Epithelial cell of prostate (primary cell): ENCODE data around the gene CCDC88B.

Experiments used
- DNase-seq: peaks from one replicate; pipeline ENCODE4 v3.0.0-alpha.2; 2011; ENCODE audit warnings: low read depth, low spot score
- H3K27ac ChIP-seq: fragments of 450-650 bp; 2 replicates; pipeline ENCODE4 v1.5.1; 2017; ENCODE audit warnings: mild to moderate bottlenecking

Gene CCDC88B

DNA sequence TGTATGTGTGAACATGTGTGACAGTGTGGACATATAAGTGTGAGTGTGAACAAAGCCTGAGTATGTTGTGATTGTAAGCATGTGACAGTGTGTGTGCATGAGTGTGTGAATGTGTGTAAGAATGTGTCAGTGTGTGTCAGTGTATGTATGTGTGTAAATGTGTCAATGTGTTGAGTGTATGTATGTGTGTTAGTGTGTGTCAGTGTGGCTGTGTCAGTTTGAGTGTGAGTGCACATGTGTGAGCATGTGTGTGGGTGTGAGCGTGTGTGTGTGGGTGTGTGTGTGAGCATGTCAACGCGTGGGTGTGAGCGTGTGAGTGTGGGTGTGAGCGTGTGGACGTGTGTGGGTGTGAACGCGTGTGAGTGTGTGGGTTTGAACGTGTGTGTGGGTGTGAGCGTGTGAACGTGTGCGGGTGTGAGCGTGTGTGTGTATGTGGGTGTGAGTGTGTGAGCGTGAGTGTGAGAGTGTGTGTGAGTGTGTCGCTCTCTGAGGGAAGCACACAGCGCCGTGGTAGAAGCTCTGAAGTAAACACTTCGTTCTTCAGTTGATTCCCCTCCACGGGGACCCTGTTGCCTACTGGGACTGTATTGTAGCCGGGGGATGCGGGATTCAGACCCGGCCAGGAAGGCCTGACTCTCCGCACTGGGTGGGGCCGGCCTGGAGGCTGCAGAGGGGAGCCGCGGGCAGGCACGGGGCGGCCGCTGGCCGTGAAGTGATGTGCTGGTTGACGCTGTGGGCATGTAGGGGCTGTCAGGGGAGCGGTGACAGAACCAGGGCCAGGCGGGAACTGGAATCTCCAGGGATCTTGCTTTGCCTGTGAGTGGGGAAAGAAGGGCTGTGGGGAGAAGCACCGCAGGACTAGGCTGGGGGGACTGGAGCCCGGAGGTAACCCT lies 40.1 kb downstream of the CCDC88B start:
- H3K27ac ChIP-seq, result no peak overlapping the region
- DNase-seq, result no peak

DNA sequence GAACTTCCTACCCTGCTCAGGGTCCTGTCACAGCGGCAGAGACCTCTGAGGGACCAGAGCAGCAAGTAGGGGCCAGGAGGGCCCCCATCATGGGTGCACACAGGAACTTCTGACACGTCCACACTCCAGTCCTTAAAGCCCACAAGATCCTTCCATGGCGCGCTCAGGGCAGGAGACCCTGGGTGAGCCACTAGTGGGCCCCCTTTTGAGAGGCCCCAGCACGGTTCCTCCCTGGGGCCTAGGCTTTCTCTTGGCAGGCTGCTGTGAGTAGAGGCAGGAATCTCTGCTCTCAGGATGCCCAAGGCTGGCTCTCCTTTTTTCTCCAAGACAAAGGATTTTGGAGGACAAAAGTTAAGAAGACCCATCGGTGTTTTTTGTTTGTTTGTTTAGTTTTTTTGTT lies 41.3 kb downstream of the CCDC88B start:
- no peak overlapping the region for H3K27ac ChIP-seq
- DNase-seq, result no peak

DNA sequence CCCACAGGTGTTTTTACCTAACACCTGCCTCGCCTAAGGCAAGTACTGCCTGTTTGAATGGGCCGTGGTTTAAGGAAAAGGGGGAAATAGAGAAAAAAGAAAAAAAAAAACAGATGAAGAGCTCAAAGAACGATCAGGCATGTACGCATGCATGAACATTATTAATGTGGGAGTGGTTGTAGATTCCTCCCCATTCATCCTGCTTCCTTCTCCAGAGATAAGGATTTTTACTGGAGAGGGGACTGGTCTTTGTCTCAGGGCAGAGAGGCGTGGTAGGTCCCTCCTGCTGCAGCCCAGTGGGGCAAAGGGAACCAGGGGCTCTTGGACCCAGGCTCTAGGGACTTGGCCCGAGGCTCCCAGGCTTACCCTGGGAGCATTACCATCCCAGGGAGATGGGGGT lies 42.0 kb downstream of the CCDC88B start:
- no peak overlapping the region for H3K27ac ChIP-seq
- no peak for DNase-seq

DNA sequence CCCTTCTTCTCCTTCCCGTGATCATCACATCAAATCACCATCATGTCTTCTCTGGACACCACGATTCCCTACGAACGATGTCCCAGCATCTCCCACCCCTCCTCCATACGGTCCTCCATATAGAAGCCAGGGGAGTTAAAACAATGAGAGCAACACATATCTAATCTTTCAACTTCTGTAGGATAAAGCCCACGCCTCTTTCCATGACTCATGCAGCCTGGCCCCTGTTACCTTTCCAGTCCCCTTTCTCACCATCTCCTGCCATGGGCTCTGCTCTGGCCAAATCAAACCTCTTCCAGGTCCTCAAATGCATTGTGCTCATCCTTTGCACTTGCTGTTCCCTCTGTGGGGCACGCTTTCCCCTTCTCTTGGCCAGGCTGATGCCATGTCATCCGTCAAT lies 42.6 kb downstream of the CCDC88B start:
- H3K27ac ChIP-seq, result no peak overlapping the region
- no peak for DNase-seq

DNA sequence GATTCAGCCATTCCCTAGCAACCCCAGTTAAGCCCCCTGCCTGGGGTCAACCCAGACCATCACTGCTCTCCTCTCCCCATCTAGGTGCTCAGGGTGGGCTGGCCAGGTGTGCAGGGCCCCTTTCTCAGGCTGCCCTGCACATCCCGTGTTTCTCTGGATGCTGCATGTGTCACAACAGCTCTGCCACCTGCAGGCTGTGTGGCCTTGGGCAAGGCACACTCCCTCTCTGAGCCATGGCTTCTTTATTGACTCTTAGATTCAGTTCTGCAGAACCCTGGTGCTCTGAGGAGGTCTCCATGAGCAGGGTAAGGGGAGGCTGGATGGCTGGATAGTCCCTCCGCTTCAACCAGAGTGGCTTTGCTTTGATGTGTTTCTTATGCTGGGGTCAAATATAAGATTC lies 43.6 kb downstream of the CCDC88B start:
- DNase-seq, result no peak
- no peak overlapping the region for H3K27ac ChIP-seq

DNA sequence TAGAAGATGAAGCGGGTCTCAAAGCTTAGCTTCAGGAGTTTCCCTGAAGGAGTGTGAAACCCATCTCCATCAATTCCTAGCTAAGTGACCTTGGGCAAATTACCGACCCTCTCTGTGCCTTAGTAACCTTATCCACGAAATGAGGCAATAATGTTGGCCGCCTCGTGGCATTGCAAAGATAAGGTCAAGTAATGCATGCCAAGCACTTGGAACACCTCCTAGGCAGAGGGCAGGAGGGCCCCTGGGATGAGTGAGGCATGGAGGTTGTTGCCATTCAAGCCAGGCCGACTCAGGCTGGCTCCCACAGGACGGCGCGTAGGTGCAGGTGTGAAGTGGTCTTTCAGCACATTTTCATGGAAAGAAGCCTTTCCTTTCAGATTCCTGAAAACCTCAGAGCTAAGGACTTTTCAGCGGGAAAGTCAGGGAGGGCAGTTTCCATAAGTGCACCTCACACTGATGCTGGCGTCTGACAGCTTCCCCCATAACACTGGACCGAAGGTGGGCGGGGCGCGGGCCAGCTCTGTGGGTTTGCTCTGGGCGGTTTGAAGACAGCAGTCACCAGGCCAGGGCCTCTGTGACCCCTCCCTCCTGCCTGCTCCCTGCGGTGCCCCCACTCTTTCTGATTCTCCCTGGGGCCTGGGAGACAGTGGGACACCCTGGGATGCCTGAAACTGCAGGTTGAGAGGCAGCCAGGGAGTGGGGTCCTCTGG lies 44.2 kb downstream of the CCDC88B start:
- DNase-seq, result no peak
- H3K27ac ChIP-seq, result no peak overlapping the region

DNA sequence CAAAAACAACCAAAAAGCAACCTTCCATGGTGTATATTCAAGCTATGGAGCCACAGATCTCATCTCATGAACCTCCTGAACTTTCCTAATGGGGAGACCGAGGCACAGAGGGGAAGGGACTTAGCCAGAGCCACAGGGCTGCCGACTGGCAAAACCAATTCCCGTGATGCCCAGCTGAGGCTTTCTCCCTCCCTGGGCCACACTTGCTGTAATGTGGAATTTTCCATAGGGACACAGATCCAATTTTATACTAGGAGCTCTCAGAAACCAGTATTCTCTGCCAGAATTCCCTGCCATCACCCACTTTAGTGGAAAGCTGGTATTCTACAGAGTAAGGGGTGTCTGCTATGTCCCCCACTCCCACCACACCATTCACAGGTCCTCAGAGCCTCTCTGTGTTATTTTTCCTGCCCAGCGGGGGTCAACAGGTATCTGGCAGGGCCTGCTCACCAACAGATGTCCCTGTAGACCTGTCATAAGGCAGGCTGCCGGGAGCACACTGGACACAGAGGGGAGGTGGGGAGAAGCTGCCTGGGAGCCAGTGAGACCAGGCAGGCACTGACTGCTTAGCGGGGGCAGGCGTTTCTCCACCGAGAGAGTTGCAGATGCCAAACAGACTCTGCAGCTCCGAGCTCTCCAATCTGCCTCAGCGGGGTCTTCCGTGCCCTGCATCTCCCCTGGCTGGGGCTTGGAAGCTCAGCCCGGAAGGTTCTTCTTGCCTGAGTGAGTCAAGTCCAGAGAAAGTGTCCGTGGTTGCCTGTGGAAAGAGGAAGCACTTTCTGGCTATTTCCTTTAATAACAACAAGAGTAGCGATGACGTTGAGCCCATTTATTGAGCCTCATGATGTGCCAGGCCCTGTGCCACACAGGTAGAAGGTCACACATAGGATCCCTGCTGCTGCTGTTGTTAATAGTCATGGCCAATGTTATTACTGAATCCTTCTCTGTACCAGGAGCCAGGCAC lies 45.3 kb downstream of the CCDC88B start:
- DNase-seq, result no peak
- no peak overlapping the region for H3K27ac ChIP-seq

DNA sequence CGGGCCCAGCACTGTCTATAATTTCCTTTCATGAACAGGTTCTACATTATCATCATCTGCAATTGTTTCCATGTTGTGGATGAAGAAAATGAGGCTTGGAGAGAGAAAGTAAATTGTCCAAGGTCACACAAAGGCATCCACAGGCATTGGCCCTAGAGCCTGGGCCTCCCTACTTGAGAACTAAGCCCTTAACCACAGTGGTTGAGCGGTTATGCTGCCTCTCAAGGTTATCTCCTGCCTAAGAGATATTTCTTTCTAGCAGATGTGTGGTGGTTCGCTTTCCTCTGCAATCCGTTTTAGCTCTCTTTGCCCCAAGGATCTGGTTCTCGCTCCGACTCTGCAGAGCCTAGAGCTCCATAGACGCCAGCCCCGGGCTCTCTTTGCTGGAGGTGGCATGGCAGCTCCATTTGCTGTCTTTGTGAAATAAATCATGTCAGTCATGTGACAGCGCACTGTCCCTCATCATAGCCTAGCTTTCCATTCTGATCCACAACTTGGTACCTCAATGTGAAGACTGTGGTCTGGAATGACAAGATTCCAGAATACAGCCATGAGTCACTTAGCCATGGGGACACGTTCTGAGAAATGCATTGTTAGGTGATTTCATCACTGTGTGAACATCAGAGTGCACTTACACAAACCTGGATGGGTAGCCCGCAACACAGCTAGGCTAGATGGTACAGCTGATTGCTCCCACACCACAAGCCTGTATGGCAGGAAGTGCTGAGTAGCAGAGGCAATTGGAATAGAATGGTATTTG lies 46.1 kb downstream of the CCDC88B start:
- no peak for DNase-seq
- no peak overlapping the region for H3K27ac ChIP-seq

DNA sequence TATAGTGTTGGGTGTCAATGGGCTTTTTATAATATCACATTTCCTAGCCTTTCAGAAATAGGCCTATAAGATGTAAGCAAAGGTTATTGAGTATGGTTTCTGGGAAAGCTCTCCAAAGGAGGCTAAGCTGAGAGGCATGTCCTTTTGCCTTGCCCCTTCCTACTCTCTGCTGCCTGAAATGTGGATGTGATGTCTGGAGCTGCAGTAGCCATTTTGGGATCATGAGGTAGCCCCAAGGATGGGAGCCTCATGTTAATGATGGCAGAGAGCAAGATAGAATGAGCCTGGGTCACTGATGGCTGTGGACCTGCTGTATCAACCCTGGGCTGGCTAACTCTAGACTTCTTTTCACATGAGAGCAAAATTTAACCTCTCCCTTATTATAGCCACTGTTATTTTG lies 47.9 kb downstream of the CCDC88B start:
- H3K27ac ChIP-seq, result no peak overlapping the region
- no peak for DNase-seq

DNA sequence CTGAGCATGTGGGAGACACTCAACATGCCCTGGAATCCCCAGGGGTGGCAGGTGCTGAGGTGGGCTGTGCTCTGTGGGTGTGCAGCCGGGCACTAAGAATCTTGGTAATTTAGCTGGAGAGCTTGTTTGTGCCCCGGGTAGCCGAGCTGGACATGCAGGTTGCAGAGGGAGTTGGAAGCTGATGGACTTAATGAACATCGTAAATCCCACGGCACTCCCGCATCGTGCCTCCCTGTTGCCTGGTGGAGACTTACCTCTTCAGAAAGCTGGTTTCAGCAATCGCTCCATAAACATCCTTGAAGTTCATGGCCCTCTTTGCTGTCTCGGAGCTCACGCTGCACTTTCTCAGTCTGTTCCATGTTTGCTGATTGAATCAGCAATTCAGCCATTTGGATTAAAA lies 48.9 kb downstream of the CCDC88B start:
- H3K27ac ChIP-seq, result no peak overlapping the region
- no peak for DNase-seq

DNA sequence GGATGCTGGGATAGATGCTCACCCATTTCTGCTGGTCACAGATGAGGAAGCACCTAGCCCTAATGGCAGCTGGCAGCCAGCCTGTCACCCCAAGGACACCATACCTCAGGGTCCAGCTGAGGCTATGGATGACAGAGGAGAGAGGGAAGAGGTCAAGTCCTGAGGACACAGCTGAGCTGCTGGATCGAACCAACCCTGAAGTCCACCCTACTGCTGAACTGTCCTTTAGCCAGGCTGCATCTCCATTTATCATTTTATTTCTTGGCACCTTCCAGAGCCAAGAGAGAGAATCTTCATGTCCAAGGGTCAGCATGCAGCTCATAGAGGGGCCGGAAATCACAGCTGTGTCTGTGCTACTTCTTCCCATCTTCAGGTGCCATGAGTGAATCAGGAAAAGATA lies 49.8 kb downstream of the CCDC88B start:
- no peak for DNase-seq
- H3K27ac ChIP-seq, result no peak overlapping the region

DNA sequence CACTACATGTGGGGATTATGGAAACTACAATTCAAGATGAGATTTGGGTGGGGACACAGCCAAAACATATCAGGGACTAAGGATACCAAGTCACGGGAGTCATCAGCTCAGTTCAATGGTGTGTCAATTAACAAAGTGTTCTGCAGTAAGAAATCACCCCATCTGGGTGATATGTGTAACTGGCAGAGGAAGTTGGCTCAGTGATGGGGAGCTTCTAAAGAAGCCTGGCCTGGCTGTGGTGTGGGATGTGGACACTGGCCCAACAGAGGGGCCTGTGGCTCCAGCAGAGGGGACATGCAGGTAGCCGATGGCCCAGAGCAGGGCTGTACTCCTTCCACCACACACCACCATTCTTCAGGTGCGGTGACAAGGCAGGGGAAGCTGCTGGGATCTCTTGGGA lies 50.6 kb downstream of the CCDC88B start:
- DNase-seq, result no peak
- H3K27ac ChIP-seq, result no peak overlapping the region

DNA sequence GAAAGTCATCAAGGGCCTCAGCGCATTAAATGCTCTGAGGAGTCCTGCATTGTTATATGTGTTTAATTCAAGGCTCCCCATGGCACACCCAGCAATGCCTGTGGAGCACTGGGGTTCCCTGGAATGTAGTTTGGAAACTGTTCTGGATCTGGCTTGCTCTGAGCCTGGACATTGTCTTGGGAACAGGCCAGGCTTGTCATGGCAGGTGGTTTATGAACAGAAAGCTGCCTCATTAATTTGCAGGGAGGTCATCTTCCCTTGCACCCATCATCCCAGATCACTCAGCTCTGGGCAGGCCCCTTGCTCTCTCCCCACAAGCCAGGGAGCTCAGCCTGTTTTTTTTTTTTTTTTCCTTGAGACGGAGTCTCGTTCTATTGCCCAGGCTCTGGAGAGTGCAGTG lies 51.8 kb downstream of the CCDC88B start:
- no peak overlapping the region for H3K27ac ChIP-seq
- no peak for DNase-seq

DNA sequence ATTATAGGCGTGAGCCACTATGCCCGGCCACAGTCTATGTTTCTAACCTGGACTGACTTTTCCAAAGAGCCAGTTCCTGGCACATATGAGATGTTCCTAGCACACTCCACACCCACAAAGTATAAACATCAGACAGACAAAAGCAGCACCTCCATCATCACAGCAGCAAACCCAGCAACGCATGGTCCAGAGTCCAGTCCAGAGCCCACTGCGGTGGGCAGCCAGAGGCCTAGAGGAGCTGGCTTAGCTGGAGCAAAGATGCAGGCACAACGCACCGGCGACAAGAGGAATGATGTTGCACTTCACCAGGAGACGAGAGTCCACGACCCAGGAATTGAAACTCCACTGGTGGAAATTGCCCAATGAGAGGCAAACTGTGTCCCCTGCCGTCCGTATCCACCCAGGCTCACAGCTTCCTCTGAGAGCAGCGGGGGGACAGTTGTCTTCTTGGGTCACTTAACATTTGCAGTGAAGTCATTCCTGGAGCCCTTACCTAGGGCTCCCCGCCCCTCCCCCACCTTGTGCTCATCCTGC lies 55.6 kb downstream of the CCDC88B start:
- no peak overlapping the region for H3K27ac ChIP-seq
- DNase-seq, result no peak

DNA sequence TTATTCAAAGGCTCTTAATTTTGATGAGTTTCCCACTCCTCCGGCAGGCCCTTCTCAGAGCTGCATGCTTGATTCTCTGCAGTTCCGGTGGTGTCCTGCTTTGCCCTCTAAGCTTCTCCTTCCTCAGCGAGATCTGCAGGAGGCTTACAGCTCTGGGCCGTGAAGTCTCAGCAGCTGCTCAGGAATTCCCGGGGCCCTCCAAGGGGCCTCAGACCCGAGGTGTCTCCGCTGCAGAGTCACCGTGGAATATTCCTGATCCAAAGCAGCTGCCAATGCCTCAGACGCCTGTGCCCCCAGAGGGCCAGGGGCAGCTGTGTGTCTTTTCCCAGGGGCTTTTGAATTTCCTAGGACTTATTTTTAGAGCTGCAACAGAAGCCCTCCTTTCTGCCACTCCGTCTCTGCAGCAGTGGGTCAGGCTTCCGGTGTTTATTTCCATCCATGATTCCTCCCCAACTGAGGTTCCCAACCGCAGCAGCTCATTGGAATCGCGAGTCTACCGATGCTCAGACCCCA lies 56.1 kb downstream of the CCDC88B start:
- H3K27ac ChIP-seq, result no peak overlapping the region
- DNase-seq, result no peak

DNA sequence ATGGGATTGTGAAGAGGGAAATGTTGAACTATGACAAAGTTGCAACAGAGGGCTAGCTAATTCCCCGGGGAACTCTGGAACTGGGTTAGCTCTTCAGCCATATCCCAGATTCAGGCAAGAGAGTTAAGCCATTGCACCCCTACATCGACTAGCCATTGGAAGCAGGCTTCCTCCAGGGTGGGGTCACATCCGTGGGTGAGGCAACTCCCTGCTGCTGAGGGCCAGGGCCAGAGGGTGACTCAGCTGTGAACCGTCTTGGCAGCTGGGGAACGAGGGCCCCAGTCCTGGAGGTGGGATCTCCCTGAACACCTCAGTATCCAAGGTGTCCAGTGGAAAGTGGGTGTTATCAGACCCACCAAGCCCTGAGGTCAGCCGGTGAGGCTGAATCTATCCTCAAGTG lies 60.1 kb downstream of the CCDC88B start:
- no peak for DNase-seq

DNA sequence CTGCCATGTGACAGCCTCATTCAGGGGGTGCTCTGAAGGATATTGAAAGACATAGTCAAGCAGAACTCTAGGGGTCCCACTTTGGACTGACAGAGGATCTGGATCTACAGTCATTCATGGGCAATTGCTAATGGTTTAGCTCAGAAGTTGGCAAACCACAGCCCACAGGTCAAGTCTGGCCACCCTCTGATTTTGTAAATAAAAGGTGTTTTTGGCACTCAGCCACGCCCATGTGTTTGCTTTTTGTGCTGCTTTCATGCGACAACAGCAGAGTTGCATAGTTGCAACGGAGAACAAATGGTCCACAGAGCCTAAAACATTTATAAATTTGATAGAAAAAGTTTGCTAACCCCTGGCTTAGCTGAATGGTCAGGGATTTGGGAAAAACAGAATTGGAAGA lies 60.7 kb downstream of the CCDC88B start:
- no peak overlapping the region for H3K27ac ChIP-seq
- DNase-seq, result no peak

More for the DNA sequence above, 60.1 kb downstream of the CCDC88B start:
- H3K27ac ChIP-seq, result no peak overlapping the region

DNA sequence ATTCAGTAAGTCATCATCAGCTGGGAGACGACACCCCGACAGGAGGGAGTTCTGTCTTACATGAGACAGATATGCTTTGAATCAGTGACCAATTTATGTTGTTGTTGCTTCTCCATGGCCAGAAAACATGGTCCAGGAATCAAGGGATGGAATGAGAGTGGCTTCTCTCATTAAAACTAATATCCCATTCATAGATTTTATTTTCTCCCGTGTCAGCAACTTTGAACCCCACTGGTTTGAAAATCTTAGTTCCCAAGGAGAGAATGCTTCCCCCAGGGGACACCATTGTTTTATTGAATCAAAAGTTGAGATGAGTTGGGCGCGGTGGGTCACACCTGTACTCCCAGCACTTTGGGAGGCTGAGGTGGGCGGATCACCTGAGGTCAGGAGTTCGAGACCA lies 61.8 kb downstream of the CCDC88B start:
- no peak overlapping the region for H3K27ac ChIP-seq
- no peak for DNase-seq

DNA sequence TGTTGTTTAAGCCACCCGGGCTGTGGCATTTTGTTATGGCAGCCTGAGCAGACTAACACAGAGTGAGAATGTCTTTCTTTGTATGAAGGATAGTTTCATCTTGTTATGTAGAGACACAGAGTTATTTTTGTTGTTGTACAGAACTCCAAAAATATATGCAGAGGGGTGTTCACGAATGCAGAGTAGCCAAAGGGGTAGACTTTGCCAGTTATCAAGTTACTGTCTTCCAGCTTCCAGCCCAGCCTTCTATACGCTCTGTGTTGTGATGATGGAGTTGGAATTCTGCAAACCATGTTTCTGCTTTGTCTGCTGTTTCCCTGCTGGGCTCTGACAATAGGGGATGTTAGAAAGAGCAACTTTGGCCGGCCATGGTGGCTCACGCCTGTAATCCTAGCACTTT lies 63.1 kb downstream of the CCDC88B start:
- no peak overlapping the region for H3K27ac ChIP-seq
- no peak for DNase-seq
